Measurements from ENCODE around the gene FERMT3. TPM values are rescaled to one million over a fixed set of nuclear protein-coding genes. Genes with fewer than 3 reads are reported as not detected.

Gene FERMT3
- total and polyA plus RNA-seq, 7 donors: 15.0 to 41.5 (median 20.4) TPM

- Histone ChIP-seq H3K4me1 (no peaks in the 10 kb centered on the region), H3K9me3 (no peaks in the 10 kb centered on the region), H3K27ac (no peak overlapping the region), H3K36me3 (no peaks in the 10 kb centered on the region), H3K4me3 (no peak overlapping the region), H3K27me3 (no peaks in the 10 kb centered on the region)
- DNase-seq: no peak
- intact Hi-C loops (cut with DNase I): no loop called here
- 84 to 87% methylated on average over 4 of the region's 4 CpGs for WGBS, 2 donors
- TF ChIP-seq EP300 (IDR thresholded peaks at IDR 0.05) (no peak), POLR2AphosphoS5 (IDR thresholded peaks at IDR 0.05) (no peak), CTCF (IDR thresholded peaks at IDR 0.05) (no peak), POLR2A (IDR thresholded peaks at IDR 0.05) (no peak)
These were observed 32.7 kb upstream of the FERMT3 start for GRCh38 chr11:64173616-64174355.

DNA sequence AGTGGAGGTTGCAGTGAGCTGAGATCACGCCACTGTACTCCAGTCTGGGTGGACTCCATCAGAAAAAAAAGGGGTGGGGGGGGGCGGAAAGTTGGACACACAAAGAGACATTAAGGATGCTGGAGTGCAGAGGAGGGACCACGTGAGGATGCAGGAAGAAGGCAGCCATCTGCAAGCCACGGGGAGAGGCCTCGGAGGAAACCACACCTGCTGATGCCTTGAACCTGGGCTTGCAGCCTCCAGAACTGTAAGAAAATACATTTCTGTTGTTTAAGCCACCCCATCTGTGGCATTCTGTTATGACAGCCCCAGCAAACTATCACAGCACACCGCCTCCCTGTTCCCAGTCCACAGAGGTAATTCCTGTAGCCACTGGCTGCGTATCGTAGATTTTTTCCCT lies 29.8 kb upstream of the FERMT3 start:
- Histone ChIP-seq H3K4me3 (no peak overlapping the region), H3K27me3 (no peaks in the 10 kb centered on the region), H3K36me3 (no peaks in the 10 kb centered on the region), H3K9me3 (no peaks in the 10 kb centered on the region), H3K27ac (no peak overlapping the region), H3K4me1 (peaks cover 0 to 19% (median 14%) of the 10 kb centered on the region in 4 donors)
- intact Hi-C loops (cut with DNase I): no loop called here
- 71 to 87% methylated on average over 8 of the region's 8 CpGs for WGBS, 2 donors
- TF ChIP-seq CTCF (IDR thresholded peaks at IDR 0.05) (no peak), POLR2A (IDR thresholded peaks at IDR 0.05) (no peak), EP300 (IDR thresholded peaks at IDR 0.05) (no peak)
- DNase-seq: no peak

DNA sequence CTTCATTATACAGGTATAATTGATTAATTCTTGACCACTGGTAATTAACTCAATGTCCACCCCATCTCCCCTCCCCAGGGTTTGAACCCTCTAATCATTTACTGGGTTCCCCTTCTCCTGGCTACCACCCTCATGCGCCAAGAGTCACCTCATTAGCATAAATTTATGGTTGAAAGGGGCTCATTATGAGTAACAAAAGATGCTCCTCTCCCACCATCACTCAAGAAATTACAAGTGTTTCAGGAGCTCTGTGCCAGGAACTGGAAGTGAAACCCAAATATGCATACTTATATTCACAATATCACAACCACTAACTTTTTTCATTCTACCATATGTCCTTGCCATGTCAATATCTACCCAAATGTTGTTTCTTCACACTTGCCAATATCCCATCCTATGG lies 28.3 kb upstream of the FERMT3 start:
- 74 to 95% methylated on average over 1 of the region's 1 CpG for WGBS, 2 donors
- intact Hi-C loops (cut with DNase I): no loop called here
- Histone ChIP-seq H3K4me1 (peaks cover 0 to 32% (median 22%) of the 10 kb centered on the region in 4 donors), H3K4me3 (no peak overlapping the region), H3K27me3 (no peaks in the 10 kb centered on the region), H3K27ac (no peak overlapping the region), H3K36me3 (no peaks in the 10 kb centered on the region), H3K9me3 (no peaks in the 10 kb centered on the region)
- TF ChIP-seq EP300 (IDR thresholded peaks at IDR 0.05): no peak
- TF ChIP-seq POLR2AphosphoS5 (IDR thresholded peaks at IDR 0.05): no peak
- TF ChIP-seq POLR2A (IDR thresholded peaks at IDR 0.05): no peak
- no peak for TF ChIP-seq CTCF (IDR thresholded peaks at IDR 0.05)
- no peak for DNase-seq

DNA sequence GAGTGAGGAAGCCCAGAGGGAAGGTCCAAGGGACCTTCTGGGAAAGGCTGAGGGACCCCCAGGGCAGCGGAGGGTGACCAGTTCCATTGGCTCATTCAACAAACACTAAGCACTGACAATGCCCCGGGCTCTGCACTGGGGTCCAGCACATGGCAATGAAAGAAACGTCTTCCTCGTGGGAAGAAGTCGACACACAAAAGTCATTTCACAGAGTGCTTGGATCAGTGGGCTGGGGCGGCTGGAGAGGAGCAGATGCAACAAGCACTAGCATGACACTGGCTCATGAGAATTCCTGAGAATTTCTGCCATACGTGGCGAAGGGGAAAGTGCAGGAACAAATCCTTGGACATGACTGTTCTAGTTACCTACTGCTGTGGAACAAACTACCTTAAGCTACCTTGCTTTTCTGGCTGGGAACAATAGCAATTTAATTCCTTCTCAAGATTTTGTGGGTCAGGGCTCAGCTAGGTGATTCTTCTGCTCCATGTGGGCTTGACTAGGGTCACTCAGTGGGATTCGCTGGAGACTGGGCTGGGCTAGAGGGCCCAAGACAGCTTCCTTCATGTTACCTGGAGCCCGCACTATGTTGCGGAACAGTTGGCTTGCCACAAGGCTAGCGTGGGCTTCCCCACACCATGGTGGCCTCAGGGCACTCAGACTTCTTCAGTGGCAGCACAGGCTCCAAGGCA lies 27.4 kb upstream of the FERMT3 start:
- Histone ChIP-seq H3K9me3 (no peaks in the 10 kb centered on the region), H3K4me1 (peaks cover 0 to 41% (median 30%) of the 10 kb centered on the region in 4 donors), H3K36me3 (no peaks in the 10 kb centered on the region), H3K4me3 (no peak overlapping the region), H3K27ac (no peak overlapping the region), H3K27me3 (no peaks in the 10 kb centered on the region)
- DNase-seq: no peak
- TF ChIP-seq POLR2A (IDR thresholded peaks at IDR 0.05): no peak
- TF ChIP-seq CTCF (IDR thresholded peaks at IDR 0.05): no peak
- TF ChIP-seq POLR2AphosphoS5 (IDR thresholded peaks at IDR 0.05): no peak
- no peak for TF ChIP-seq EP300 (IDR thresholded peaks at IDR 0.05)
- 97% methylated on average over 12 of the region's 12 CpGs for WGBS, 2 donors
- intact Hi-C loops (cut with DNase I): no loop called here

All from sigmoid colon (tissue), 7 donors.